GM19043 (cell line): Measurements from ENCODE around the gene RAB17.
A peak's percentile ranks its signal among the peaks of the same experiment; 100 is the strongest.

Experiments used
- ATAC-seq: cut with Tn5 transposase; IDR thresholded peaks from one replicate; pipeline ENCODE4 v1.9.1; 2021; ENCODE audit warnings: low read depth; ENCODE audit not compliant: unreplicated experiment

Gene RAB17

GRCh38 chr2:237565974-237566373 lies 24.6 kb downstream of the RAB17 start:
- no peak for ATAC-seq

DNA sequence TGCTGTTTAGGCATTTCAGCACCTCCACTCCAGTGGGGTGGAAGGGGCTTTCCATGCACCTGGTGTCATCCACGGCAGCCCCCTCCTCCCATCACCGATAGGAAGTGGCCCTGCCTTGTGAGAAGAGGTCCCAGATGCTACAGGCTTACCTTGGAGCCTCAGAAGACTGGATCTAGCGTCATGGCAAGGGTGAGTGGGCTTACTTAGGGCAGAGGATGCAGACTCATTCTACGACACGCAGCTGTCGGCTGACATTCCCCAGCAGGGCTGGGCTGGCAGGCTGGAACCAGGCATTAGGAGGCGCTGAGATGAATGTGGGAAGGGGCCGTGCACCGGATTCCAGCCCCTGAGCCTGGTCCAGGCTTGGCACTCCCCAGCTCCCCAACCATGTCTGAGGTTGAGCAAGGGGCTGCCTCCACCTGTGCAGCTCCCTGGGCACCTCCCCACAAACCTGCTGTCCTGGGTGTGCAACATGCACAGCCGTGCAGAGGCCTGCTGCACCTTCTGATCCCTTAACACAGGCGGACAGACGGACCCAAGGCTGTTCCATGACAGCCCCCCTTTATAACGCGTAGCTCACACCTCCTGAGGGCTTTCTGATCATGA lies 25.9 kb downstream of the RAB17 start:
- no peak for ATAC-seq

DNA sequence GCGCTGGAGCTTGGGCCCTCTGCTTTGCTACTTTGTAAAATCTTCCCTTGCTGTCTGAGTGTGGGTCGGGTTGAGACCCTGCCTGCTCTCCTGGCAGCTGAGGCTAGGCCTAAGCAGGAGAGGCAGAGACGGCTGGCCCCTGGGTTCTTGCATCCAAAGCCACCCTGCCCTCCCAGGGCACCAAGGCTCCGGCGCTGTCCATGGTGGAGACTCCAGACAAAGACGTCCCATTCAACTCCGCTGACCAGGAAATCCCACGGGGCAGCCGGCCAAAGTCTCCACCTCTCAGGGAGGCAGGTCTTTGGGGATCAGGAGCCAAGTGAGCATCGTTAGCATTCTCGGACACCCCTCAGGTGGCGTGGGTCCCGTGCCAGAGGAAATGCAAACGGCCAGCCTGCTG lies 26.7 kb downstream of the RAB17 start:
- ATAC-seq: no peak

- ATAC-seq: no peak
Measured at GRCh38 chr2:237561221-237561620, 29.3 kb downstream of the RAB17 start.

DNA sequence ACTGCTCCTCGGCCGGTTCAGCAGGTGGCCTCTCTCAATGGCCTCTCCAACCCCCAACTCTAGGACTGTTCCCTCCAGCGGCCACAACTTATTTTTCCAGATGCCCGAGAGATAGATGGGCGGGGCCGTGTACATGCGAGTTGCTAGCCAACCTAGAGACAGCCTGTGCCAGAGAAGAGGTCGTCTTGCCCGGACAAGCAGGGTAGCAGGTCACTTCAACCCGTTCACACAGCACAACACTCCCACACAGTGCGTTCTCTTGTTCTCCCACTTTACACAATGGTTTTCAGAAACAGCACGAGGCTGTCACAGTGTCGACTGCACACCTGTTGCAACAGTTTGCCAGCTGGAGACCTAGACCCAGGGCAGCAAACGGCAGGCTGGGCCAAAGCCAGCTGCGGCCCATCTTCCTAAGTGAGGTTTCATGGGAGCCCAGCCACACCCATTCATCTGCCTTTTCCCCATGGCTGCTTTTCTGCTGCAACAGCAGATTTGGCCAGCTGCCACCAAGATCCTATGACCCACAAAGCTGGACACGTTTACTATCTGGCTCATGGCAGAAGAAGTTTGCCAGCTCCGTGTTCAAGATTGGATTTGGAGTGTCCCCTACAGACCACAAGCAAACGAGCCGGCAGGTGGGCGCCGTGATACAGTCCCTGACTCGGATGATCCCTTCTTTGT lies 31.4 kb downstream of the RAB17 start:
- ATAC-seq: no peak

- peak; percentile 26 for ATAC-seq
Measured at GRCh38 chr2:237557633-237558015, 32.9 kb downstream of the RAB17 start.

- ATAC-seq: peak; percentile 93
Measured at GRCh38 chr2:237556773-237557632, 33.5 kb downstream of the RAB17 start.

GRCh38 chr2:237555560-237555959 lies 35.0 kb downstream of the RAB17 start:
- no peak for ATAC-seq

DNA sequence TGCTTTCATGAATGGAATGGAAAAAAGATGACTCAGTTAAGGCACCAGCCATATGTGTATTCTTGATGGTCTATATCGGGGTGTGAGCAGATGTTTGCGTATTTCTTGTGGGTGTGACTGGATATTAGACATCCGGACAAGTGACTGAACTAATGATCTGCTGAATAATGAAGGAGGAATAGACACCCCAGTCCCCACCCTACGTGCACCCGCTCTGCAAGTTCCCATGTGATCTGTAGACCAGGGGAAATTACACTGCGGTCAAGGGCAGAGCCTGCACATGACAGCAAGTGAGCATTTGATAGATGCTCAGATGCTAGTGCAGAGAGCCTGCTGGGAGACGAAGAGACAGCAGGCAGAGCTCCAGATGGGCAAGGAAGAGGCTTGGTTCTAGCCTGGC lies 36.6 kb downstream of the RAB17 start:
- no peak for ATAC-seq

GRCh38 chr2:237552908-237553307 lies 37.6 kb downstream of the RAB17 start:
- ATAC-seq: no peak

- no peak for ATAC-seq
Measured at GRCh38 chr2:237551071-237551574, 39.4 kb downstream of the RAB17 start.

DNA sequence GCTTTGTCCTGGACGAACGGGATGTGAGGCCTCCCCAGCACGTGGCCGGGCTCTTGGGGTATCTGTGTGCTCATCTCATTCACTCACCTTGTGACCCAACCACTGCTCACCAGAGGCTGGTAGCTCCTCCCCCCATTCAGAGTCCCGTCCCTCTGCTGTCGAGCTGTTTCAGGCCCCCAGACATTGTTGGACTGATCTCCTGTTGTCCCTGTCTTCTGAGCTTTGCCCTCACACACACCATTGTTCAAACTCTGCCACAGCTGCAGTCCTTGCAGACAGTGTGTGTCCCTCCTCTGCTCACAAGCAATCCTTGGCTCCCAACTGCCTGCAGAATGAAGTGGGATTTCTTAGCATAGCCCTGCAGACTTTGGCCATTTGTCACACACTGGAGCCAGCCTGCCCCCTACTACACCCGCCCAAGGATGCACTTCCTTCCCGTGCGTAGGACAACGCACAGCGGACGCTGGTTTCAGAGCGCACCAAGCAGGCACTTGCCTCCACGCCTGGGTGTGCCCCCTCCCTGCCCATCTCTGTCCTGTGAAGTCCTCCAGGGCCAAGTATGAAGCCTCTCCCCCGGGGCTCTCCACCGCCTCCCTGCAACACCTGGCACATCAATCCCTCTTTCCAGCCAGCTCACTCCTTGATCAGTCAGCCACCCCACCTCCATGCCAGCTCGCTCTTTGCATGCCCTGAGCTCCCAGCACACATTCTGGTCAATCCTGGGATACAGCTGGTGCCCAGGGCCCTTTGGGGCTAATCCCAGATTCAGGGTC lies 40.7 kb downstream of the RAB17 start:
- no peak for ATAC-seq

GRCh38 chr2:237549216-237549615 lies 41.3 kb downstream of the RAB17 start:
- no peak for ATAC-seq

DNA sequence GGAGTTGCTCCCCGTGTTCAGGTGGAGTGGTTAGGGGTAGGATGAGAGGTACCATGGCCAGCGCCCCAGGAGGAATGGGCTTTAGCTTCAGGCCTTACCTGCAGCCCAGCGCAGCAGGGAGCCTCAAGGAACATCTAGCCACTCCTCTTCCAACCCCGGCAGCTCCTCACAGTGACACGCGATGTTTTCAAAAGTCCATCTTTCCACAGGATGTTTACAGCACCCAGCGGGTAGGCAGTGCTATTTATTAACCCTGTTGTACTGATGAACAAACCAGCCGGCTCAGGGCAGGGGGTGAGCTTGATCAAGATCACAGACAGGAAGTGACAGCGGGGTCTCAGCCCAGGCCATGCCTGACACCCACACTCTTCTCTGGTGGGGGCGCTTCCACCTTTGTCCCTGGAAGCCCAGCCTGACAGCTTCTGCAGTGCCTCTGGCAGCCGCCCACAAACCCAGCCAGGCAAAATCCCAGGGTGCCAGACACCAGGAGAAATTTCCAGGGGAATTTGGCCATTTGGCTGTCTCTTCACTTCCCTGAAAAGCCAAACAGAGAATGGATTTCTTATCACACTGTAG lies 42.6 kb downstream of the RAB17 start:
- no peak for ATAC-seq

DNA sequence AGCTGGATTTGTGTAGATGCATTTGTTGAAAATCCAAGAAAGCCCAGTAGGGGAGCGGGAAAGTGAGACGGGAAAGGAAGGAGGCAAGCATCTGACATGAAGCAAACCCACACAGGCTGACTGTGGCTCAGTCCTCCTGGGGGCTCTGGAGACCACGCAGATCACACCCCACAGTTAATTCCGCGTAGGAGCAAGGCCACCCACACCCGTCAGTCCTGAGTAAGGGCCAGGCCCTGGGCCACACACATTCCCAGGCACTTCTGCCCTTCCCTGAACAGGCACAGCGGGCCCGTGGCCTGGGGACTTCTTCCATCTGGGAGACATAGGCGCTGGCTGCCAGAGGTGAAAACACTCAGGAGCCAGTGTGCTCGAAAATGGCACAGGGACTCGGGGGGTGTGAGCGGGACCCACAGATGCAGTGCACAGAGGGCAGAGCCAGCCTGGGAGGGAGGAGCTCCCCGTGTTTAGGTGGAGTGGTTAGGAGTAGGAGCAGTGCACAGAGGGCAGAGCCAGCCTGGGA lies 43.6 kb downstream of the RAB17 start:
- no peak for ATAC-seq

DNA sequence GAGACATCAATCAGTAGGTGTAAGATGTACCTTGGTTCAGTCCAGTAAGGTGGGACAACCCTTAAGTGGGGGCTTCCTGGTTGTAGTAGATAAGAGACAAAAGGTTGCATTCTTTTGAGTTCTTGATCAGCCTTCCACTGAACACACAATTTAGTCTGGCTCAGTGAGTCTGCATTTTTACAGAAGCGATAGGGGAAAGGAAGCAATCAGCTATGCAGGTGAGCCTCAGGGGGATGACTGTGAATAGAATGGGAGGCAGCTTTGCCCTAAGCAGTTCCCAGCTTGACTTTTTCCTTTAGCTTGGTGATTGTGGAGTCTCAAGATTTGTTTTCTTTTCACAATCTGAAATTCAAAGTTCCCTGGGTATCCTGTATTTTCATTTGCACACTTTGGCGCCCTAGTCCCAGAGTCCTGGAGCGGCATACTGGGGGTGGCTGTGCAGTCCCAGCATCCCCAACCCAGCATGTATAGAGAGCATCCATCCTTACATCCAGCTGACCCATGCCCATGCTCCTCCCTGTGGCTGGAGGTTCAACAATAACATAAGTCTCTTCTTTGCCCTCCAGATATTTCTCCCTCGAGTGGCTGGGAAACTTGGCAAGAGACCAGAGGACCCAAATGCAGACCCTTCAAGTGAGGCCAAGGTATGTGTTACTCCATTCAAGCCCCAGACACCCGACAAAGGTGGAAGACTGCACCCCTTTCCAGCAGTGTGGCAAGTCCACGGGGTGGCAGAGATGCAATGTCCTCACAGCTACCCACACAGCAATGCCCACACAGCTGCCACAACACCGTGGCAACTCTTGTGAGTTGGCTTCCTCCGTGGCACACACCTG lies 44.3 kb downstream of the RAB17 start:
- ATAC-seq: no peak

DNA sequence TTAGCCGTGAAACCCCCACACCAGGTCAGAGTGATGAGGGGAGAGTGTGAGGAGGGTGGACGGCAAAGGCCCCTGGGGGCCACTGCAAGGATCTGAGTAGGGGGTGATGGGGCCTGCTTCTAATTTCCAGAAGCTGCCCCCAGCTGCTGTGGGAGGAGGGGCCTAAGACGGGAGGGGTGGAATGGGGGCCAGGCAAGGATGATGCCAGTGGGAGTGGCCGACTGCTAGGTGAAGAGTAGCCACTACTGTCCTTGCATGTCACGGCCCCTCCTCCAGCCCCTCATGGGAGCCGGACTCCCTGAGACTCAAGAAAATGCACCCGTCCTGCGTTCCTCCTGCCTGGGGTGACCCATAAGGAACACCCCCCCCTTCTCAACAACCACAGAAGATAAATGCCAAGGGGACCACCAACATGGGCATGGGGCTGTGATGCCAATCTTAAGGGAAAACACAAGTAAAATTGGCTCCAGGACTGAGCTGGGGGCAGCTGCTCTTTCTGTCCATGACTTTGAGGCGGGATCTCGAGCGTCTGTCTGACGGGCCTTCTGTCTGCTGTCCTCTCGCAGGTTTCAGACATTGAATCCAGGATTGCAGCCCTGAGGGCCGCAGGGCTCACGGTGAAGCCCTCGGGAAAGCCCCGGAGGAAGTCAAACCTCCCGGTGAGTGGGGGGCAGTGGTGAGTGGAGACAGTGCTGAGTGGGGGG lies 48.4 kb downstream of the RAB17 start:
- no peak for ATAC-seq

- ATAC-seq: no peak
Measured at GRCh38 chr2:237541243-237541642, 49.3 kb downstream of the RAB17 start.

GRCh38 chr2:237540823-237541222 lies 49.7 kb downstream of the RAB17 start:
- no peak for ATAC-seq
